PC-9 (cell line): ENCODE data around the gene CDC16. TPM values are rescaled to one million over a fixed set of nuclear protein-coding genes. Genes with fewer than 3 reads are reported as not detected.

Experiments used
- BruUV-seq: library from RNA; stranded (reverse); fragments of 400-500 nt; replicated peaks from 2 replicates; lab custom pipeline; 2021; lab: Mats Ljungman, UMichigan
- CTCF ChIA-PET: fragments of 300-600 bp; sonication (Branson Sonifier 250); formaldehyde crosslinking; loops from one replicate; lab custom pipeline; 2022; ENCODE audit warnings: antibody characterized with exemption; lab: Charles Lee
- POLR2A ChIA-PET: fragments of 300-600 bp; sonication (Branson Sonifier 250); formaldehyde crosslinking; loops from one replicate; lab custom pipeline; 2022; ENCODE audit warnings: antibody characterized with exemption; ENCODE audit not compliant: unreplicated experiment; lab: Charles Lee
- DNase-seq, 2 experiments: peaks; one replicate each; pipeline versions ENCODE4 v3.0.0 to v3.0.0-alpha.2; 2015 to 2022; ENCODE audit warnings: mixed read lengths in 1 of 2
- H2AFZ ChIP-seq: fragments of 200-600 bp; sonication (generic); 2 replicates; pipeline ENCODE4 v1.8.1; 2017; ENCODE audit warnings: antibody characterized with exemption
- H3F3A ChIP-seq: fragments of 200-600 bp; sonication (generic); 2 replicates; pipeline ENCODE4 v1.8.1; 2017; ENCODE audit warnings: antibody characterized with exemption, mild to moderate bottlenecking, low read depth; ENCODE audit not compliant: insufficient read depth
- H3K27ac ChIP-seq: fragments of 200-600 bp; sonication (generic); 2 replicates; pipeline ENCODE4 v1.6.1; 2016; ENCODE audit warnings: mixed run types
- H3K27me3 ChIP-seq: fragments of 200-600 bp; sonication (generic); 2 replicates; pipeline ENCODE4 v1.6.1; 2016; ENCODE audit warnings: low read depth, mixed run types; ENCODE audit not compliant: insufficient read depth
- H3K36me3 ChIP-seq: fragments of 200-600 bp; sonication (generic); 2 replicates; pipeline ENCODE4 v1.6.1; 2016; ENCODE audit warnings: low read depth, mixed run types
- H3K4me1 ChIP-seq: fragments of 200-600 bp; sonication (generic); replicated peaks from 2 replicates; pipeline ENCODE4 v1.6.1; 2016; ENCODE audit warnings: mixed run types; ENCODE audit not compliant: insufficient read depth
- H3K4me2 ChIP-seq: fragments of 200-600 bp; sonication (generic); 2 replicates; pipeline ENCODE4 v1.6.1; 2017; ENCODE audit warnings: mixed run types
- H3K4me3 ChIP-seq: fragments of 200-600 bp; sonication (generic); 2 replicates; pipeline ENCODE4 v1.6.1; 2016; ENCODE audit warnings: mixed run types
- H3K79me2 ChIP-seq: fragments of 200-600 bp; sonication (generic); 2 replicates; pipeline ENCODE4 v1.6.1; 2017; ENCODE audit warnings: low read depth, mixed run types
- H3K9me2 ChIP-seq: fragments of 200-600 bp; sonication (generic); 2 replicates; pipeline ENCODE4 v1.8.1; 2017; ENCODE audit warnings: mild to moderate bottlenecking; ENCODE audit not compliant: insufficient read depth
- H3K9me3 ChIP-seq: fragments of 200-600 bp; sonication (generic); 2 replicates; pipeline ENCODE4 v1.8.1; 2016; ENCODE audit warnings: low read depth; ENCODE audit not compliant: insufficient read depth
- H4K20me1 ChIP-seq: fragments of 200-600 bp; sonication (generic); 2 replicates; pipeline ENCODE4 v1.8.1; 2017; ENCODE audit not compliant: insufficient read depth
- EZH2 ChIP-seq: fragments of 200-600 bp; sonication (generic); IDR thresholded peaks from 2 replicates; pipeline ENCODE4 v1.8.0; 2017; ENCODE audit warnings: antibody characterized with exemption, low read depth
- intact Hi-C: fragments of 100-400 bp; cut with micrococcal nuclease; formaldehyde crosslinking; loops from one replicate; pipeline ENCODE4 v1.10.0; 2022; ENCODE audit not compliant: unreplicated experiment
- total RNA-seq: library from RNA; stranded (reverse); gene quantifications from 2 replicates; pipeline ENCODE4 v1.2.3, GENCODE V29; 2021
- TF ChIP-seq, protein P1 (sequence below): fragments of 200-600 bp; sonication (generic); conservative IDR thresholded peaks from 2 replicates; pipeline ENCODE4 v1.6.1; 2017; ENCODE audit warnings: mixed run types, antibody characterized with exemption, mild to moderate bottlenecking, moderate library complexity

CDC16 gene
- total RNA-seq, 1 experiment from 2014 or later, result 56.8 TPM

- TF ChIP-seq, protein P1, sequence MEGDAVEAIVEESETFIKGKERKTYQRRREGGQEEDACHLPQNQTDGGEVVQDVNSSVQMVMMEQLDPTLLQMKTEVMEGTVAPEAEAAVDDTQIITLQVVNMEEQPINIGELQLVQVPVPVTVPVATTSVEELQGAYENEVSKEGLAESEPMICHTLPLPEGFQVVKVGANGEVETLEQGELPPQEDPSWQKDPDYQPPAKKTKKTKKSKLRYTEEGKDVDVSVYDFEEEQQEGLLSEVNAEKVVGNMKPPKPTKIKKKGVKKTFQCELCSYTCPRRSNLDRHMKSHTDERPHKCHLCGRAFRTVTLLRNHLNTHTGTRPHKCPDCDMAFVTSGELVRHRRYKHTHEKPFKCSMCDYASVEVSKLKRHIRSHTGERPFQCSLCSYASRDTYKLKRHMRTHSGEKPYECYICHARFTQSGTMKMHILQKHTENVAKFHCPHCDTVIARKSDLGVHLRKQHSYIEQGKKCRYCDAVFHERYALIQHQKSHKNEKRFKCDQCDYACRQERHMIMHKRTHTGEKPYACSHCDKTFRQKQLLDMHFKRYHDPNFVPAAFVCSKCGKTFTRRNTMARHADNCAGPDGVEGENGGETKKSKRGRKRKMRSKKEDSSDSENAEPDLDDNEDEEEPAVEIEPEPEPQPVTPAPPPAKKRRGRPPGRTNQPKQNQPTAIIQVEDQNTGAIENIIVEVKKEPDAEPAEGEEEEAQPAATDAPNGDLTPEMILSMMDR, result no peak
- no peak for TF ChIP-seq EZH2
- CTCF ChIA-PET, result no interaction called here
- POLR2A ChIA-PET, result interaction anchor here (0.6 kb wide), 2 partner anchors 13 to 190 kb away, joined by 6 to 11 read pairs; no protein-coding TSS in a partner anchor
- Histone ChIP-seq H3K9me2 (no peaks in the 10 kb centered on the region), H3K4me1 (peaks cover 28% of the 10 kb centered on the region), H3K9me3 (no peaks in the 10 kb centered on the region), H3K4me3 (peak overlapping the region; percentile 77), H2AFZ (peak overlapping the region; percentile 95), H3K27me3 (no peaks in the 10 kb centered on the region), H3F3A (peaks cover 38% of the 10 kb centered on the region), H3K79me2 (peaks cover 35% of the 10 kb centered on the region), H4K20me1 (no peaks in the 10 kb centered on the region; the same call in 1 of the 2 replicates), H3K27ac (peak overlapping the region; percentile 91), H3K4me2 (peak overlapping the region; percentile 95), H3K36me3 (peaks cover 25% of the 10 kb centered on the region)
- peak; percentile 72 to 74 for DNase-seq
- intact Hi-C loops, result no loop called here
- BruUV-seq, result TSS peak; percentile 32
Measured at GRCh38 chr13:114282041-114282670, 47.5 kb downstream of the CDC16 start.

GRCh38 chr13:114283576-114283975 lies 48.9 kb downstream of the CDC16 start:
- no peak for DNase-seq
- peak overlapping the region; percentile 95 for H3K4me2 ChIP-seq
- no TSS peak for BruUV-seq
- H3K27me3 ChIP-seq, result no peaks in the 10 kb centered on the region
- CTCF ChIA-PET, result no interaction called here
- TF ChIP-seq, protein P1, result no peak
- no peak for TF ChIP-seq EZH2
- peaks cover 30% of the 10 kb centered on the region for H3K36me3 ChIP-seq
- H3K79me2 ChIP-seq, result peaks cover 35% of the 10 kb centered on the region
- no peak overlapping the region for H2AFZ ChIP-seq
- peaks cover 28% of the 10 kb centered on the region for H3K4me1 ChIP-seq
- no peaks in the 10 kb centered on the region for H3K9me3 ChIP-seq
- intact Hi-C loops, result no loop called here
- POLR2A ChIA-PET, result no interaction called here
- H3K9me2 ChIP-seq, result no peaks in the 10 kb centered on the region
- H4K20me1 ChIP-seq, result no peaks in the 10 kb centered on the region; the same call in 1 of the 2 replicates
- no peak overlapping the region for H3K4me3 ChIP-seq
- peaks cover 31% of the 10 kb centered on the region for H3F3A ChIP-seq
- H3K27ac ChIP-seq, result no peak overlapping the region

DNA sequence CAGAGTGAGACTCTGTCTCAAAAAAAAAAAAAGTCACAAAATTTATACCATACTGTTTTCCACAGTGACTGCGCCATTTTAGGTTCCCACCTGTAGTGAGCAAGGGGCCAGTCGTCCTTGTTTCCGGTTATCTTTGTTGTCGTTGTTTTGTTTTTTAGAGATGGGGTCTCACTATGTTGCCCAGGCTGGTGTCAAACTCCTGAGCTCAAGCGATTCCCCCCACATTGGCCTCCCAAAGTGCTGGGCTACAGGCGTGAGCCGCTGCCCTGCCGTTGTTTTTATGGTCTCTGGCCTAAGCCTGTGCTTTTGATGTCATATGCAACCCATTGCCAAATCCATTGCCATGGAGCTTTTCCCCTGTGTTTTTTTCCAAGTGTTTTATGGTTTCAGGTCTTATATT lies 50.0 kb downstream of the CDC16 start:
- Histone ChIP-seq H3K4me3 (no peak overlapping the region), H3K79me2 (peaks cover 35% of the 10 kb centered on the region), H3K27me3 (no peaks in the 10 kb centered on the region), H3K27ac (no peak overlapping the region), H3K9me3 (no peaks in the 10 kb centered on the region), H3K4me2 (no peak overlapping the region), H3K36me3 (peaks cover 30% of the 10 kb centered on the region), H3K9me2 (no peaks in the 10 kb centered on the region), H3F3A (peaks cover 20% of the 10 kb centered on the region), H2AFZ (no peak overlapping the region), H3K4me1 (peaks cover 20% of the 10 kb centered on the region), H4K20me1 (no peaks in the 10 kb centered on the region; the same call in 1 of the 2 replicates)
- intact Hi-C loops, result no loop called here
- TF ChIP-seq, protein P1, result no peak
- no peak for TF ChIP-seq EZH2
- DNase-seq, result no peak
- ChIA-PET CTCF (no interaction called here), POLR2A (interaction anchor here (0.6 kb wide), 1 partner anchor 41 kb away, joined by 3 read pairs; no protein-coding TSS in a partner anchor)
- BruUV-seq, result no TSS peak
